Mesenchymal stem cell (in vitro differentiated cells and primary cell): ENCODE data around the gene DEF6.

ENCODE experiments used
- DNase-seq: peaks from one replicate; pipeline ENCODE4 v3.0.0-alpha.2; 2013
- H2AFZ ChIP-seq: one replicate; pipeline ENCODE4 v1.6.1; 2013; ENCODE audit warnings: low read depth, mild to moderate bottlenecking, control low read depth, inconsistent platforms, low read length, moderate library complexity
- H2AK5ac ChIP-seq: 2 replicates; pipeline ENCODE4 v1.6.1; 2013; ENCODE audit warnings: low read length, moderate library complexity, mild to moderate bottlenecking, inconsistent platforms; ENCODE audit not compliant: severe bottlenecking
- H2BK120ac ChIP-seq: one replicate; pipeline ENCODE4 v1.6.1; 2013; ENCODE audit warnings: low read depth, mild to moderate bottlenecking, inconsistent platforms, low read length, moderate library complexity
- H2BK12ac ChIP-seq, 2 experiments: one replicate each; pipeline ENCODE4 v1.6.1; 2013; ENCODE audit warnings: inconsistent platforms in 2 of 2, low read length in 2 of 2, mild to moderate bottlenecking in 2 of 2, moderate library complexity in 2 of 2, control low read depth in 1 of 2
- H2BK15ac ChIP-seq: one replicate; pipeline ENCODE4 v1.6.1; 2013; ENCODE audit warnings: mild to moderate bottlenecking, low read depth, inconsistent platforms; ENCODE audit not compliant: poor library complexity, severe bottlenecking
- H2BK5ac ChIP-seq: 2 replicates; pipeline ENCODE4 v1.6.1; 2013; ENCODE audit warnings: low read depth, mild to moderate bottlenecking, low read length, control low read depth, inconsistent platforms; ENCODE audit not compliant: poor library complexity, severe bottlenecking
- H3K14ac ChIP-seq, 2 experiments: one replicate each; pipeline ENCODE4 v1.6.1; 2013; ENCODE audit warnings: inconsistent platforms in 2 of 2, low read length in 2 of 2, control low read depth in 1 of 2, mild to moderate bottlenecking in 1 of 2, moderate library complexity in 1 of 2
- H3K18ac ChIP-seq, 2 experiments: one replicate each; pipeline ENCODE4 v1.6.1; 2013; ENCODE audit warnings: inconsistent platforms in 2 of 2, low read length in 2 of 2, control low read depth in 1 of 2, low read depth in 1 of 2, mild to moderate bottlenecking in 1 of 2
- H3K23ac ChIP-seq, 2 experiments: one replicate each; pipeline ENCODE4 v1.6.1; 2013; ENCODE audit warnings: inconsistent platforms in 2 of 2, low read length in 2 of 2, mild to moderate bottlenecking in 2 of 2, moderate library complexity in 2 of 2, control low read depth in 1 of 2
- H3K27ac ChIP-seq: 2 replicates; pipeline ENCODE4 v1.5.1; 2013; ENCODE audit warnings: mild to moderate bottlenecking, moderate library complexity, low read length, control low read depth, inconsistent platforms; ENCODE audit not compliant: poor library complexity, severe bottlenecking
- H3K27me3 ChIP-seq, 2 experiments: 2 replicates each; pipeline versions ENCODE4 v1.6.1 to v1.7.0; 2013; ENCODE audit warnings: low read length in 2 of 2, mild to moderate bottlenecking in 2 of 2, moderate library complexity in 2 of 2, control low read depth in 1 of 2, inconsistent platforms in 1 of 2; ENCODE audit not compliant: control insufficient read depth in 1 of 2, insufficient read depth in 1 of 2
- H3K36me3 ChIP-seq, 2 experiments: 2 replicates each; pipeline versions ENCODE4 v1.6.1 to v1.7.0; 2013; ENCODE audit warnings: low read length in 2 of 2, control low read depth in 1 of 2, inconsistent platforms in 1 of 2, low read depth in 1 of 2, mild to moderate bottlenecking in 1 of 2; ENCODE audit not compliant: insufficient read depth in 2 of 2, control insufficient read depth in 1 of 2
- H3K4ac ChIP-seq, 2 experiments: one replicate each; pipeline ENCODE4 v1.6.1; 2013; ENCODE audit warnings: inconsistent platforms in 2 of 2, low read length in 2 of 2, mild to moderate bottlenecking in 2 of 2, moderate library complexity in 2 of 2, control low read depth in 1 of 2, low read depth in 1 of 2
- H3K4me1 ChIP-seq: 2 replicates; pipeline ENCODE4 v1.6.1; 2013; ENCODE audit warnings: low read depth, low read length, control low read depth; ENCODE audit not compliant: control insufficient read depth, insufficient read depth
- H3K4me2 ChIP-seq: 2 replicates; pipeline ENCODE4 v1.6.1; 2013; ENCODE audit warnings: low read length, mild to moderate bottlenecking, inconsistent platforms; ENCODE audit not compliant: poor library complexity, severe bottlenecking
- H3K4me3 ChIP-seq, 2 experiments: 2 replicates each; pipeline versions ENCODE4 v1.5.1 to v1.7.0; 2013; ENCODE audit warnings: low read length in 2 of 2, mild to moderate bottlenecking in 2 of 2, control low read depth in 1 of 2, low read depth in 1 of 2; ENCODE audit not compliant: insufficient read depth in 1 of 2
- H3K79me1 ChIP-seq: replicated peaks from 2 replicates; pipeline ENCODE4 v1.6.1; 2013; ENCODE audit warnings: mild to moderate bottlenecking, control low read depth, low read length, inconsistent platforms; ENCODE audit not compliant: poor library complexity, severe bottlenecking
- H3K9ac ChIP-seq: 2 replicates; pipeline ENCODE4 v1.7.0; 2013; ENCODE audit warnings: mild to moderate bottlenecking, low read length, moderate library complexity
- H3K9me3 ChIP-seq: 2 replicates; pipeline ENCODE4 v1.7.0; 2013; ENCODE audit warnings: mild to moderate bottlenecking, low read length; ENCODE audit not compliant: control insufficient read depth
- H4K8ac ChIP-seq: one replicate; pipeline ENCODE4 v1.6.1; 2013; ENCODE audit warnings: inconsistent platforms, mild to moderate bottlenecking, low read length, moderate library complexity
- H4K91ac ChIP-seq: one replicate; pipeline ENCODE4 v1.6.1; 2013; ENCODE audit warnings: mild to moderate bottlenecking, low read length, inconsistent platforms
- WGBS: methylation state at CpG from one replicate; pipeline ENCODE4 v1.1.7; 2013; ENCODE audit warnings: mixed read lengths; 5-methylcytosine and 5-hydroxymethylcytosine counted together

DEF6 gene

GRCh38 chr6:35288834-35289233 is 8.8 kb upstream of the DEF6 start:
- Histone ChIP-seq H3K27me3 (no peaks in the 10 kb centered on the region), H3K9ac (no peak overlapping the region), H3K79me1 (no peaks in the 10 kb centered on the region), H3K4me2 (no peak overlapping the region), H3K36me3 (peaks cover 70 to 96% of the 10 kb centered on the region in 2 experiments), H2BK120ac (no peak overlapping the region), H3K27ac (no peak overlapping the region), H4K8ac (no peak overlapping the region), H4K91ac (no peak overlapping the region), H3K4ac (no peak overlapping the region), H2BK12ac (no peak overlapping the region), H2AFZ (no peak overlapping the region), H3K18ac (no peak overlapping the region), H2BK15ac (no peak overlapping the region), H2BK5ac (no peak overlapping the region), H3K14ac (no peak overlapping the region), H3K4me1 (peaks cover 18% of the 10 kb centered on the region), H3K9me3 (no peaks in the 10 kb centered on the region), H3K23ac (no peak overlapping the region), H2AK5ac (no peak overlapping the region), H3K4me3 (no peak overlapping the region)
- no peak for DNase-seq
- whole genome bisulfite sequencing: 67% methylated on average over 3 of the region's 4 CpGs

DNA sequence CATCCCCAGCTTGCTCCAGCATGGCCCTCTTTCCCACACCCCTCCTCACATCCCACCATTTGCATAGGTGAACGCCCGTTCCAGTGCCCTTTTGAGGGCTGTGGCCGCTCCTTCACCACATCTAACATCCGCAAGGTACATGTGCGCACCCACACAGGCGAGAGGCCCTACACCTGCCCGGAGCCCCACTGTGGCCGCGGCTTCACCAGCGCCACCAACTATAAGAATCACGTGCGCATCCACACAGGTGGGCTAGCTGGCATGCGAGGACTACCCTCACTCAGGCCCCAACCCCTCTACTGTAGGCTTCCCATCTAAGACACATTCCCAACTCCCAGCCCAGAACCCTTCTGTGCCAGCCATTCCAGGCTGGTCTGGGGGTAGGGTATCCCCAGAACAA is 6.1 kb upstream of the DEF6 start:
- H2BK120ac ChIP-seq: no peak overlapping the region
- no peak overlapping the region for H2BK15ac ChIP-seq
- no peak overlapping the region for H3K9ac ChIP-seq
- H3K27ac ChIP-seq: no peak overlapping the region
- H2BK12ac ChIP-seq: no peak overlapping the region
- H3K79me1 ChIP-seq: no peaks in the 10 kb centered on the region
- no peak overlapping the region for H2AFZ ChIP-seq
- H3K4ac ChIP-seq: no peak overlapping the region
- H3K4me3 ChIP-seq: no peak overlapping the region
- no peak overlapping the region for H3K4me2 ChIP-seq
- no peak overlapping the region for H3K14ac ChIP-seq
- H4K91ac ChIP-seq: no peak overlapping the region
- H3K23ac ChIP-seq: no peak overlapping the region
- no peak overlapping the region for H3K18ac ChIP-seq
- no peak overlapping the region for H2BK5ac ChIP-seq
- peaks cover 11% of the 10 kb centered on the region for H3K4me1 ChIP-seq
- DNase-seq: no peak
- H3K9me3 ChIP-seq: no peaks in the 10 kb centered on the region
- H2AK5ac ChIP-seq: no peak overlapping the region
- no peak overlapping the region for H4K8ac ChIP-seq
- WGBS: 96% methylated on average over 13 of the region's 13 CpGs
- peaks cover 82 to 96% of the 10 kb centered on the region in 2 experiments for H3K36me3 ChIP-seq
- no peaks in the 10 kb centered on the region for H3K27me3 ChIP-seq

DNA sequence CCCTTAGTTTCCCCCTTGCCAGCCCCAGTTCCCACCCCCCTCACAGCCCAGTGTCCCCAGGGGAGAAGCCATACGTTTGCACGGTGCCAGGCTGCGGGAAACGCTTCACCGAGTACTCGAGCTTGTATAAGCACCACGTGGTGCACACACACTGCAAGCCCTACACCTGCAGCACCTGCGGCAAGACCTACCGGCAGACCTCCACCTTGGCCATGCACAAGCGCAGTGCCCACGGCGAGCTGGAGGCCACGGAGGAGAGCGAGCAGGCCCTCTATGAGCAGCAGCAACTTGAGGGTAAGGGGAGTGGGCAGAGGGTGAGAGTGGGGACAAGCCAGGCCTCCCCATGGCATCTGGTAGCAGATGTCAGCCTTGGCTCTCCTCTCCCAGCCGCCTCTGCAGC is 5.1 kb upstream of the DEF6 start:
- H2AFZ ChIP-seq: no peak overlapping the region
- H3K9me3 ChIP-seq: no peaks in the 10 kb centered on the region
- no peak overlapping the region for H3K14ac ChIP-seq
- H3K4me2 ChIP-seq: no peak overlapping the region
- H3K4ac ChIP-seq: no peak overlapping the region
- H3K36me3 ChIP-seq: peaks cover 73 to 89% of the 10 kb centered on the region in 2 experiments
- H3K23ac ChIP-seq: no peak overlapping the region
- H4K91ac ChIP-seq: no peak overlapping the region
- no peaks in the 10 kb centered on the region for H3K27me3 ChIP-seq
- peaks cover 12% of the 10 kb centered on the region for H3K4me1 ChIP-seq
- 82% methylated on average over 15 of the region's 15 CpGs for WGBS
- no peak overlapping the region for H2AK5ac ChIP-seq
- no peak overlapping the region for H2BK15ac ChIP-seq
- H2BK12ac ChIP-seq: no peak overlapping the region
- no peak overlapping the region for H3K9ac ChIP-seq
- H3K27ac ChIP-seq: no peak overlapping the region
- H3K4me3 ChIP-seq: no peak overlapping the region
- no peak overlapping the region for H2BK120ac ChIP-seq
- H3K79me1 ChIP-seq: no peaks in the 10 kb centered on the region
- no peak for DNase-seq
- no peak overlapping the region for H4K8ac ChIP-seq
- no peak overlapping the region for H2BK5ac ChIP-seq
- no peak overlapping the region for H3K18ac ChIP-seq

DNA sequence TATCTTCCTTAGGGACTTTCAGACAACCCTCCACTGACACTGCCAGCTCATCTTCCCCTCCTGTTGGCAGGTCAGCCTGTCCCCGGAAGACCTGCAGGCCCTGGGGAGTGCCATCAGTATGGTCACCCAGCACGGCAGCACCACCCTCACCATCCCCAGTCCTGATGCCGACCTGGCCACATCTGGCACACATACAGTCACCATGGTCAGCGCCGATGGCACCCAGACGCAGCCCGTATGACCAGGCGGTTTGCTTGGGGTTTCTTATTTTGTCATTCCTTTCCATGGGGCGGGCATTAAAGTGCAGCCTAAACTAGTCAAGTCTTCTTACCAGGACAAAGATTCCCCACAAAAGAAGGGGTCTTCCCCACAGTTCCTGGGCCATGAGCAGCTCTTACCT is 3.9 kb upstream of the DEF6 start:
- no peak for DNase-seq
- Histone ChIP-seq H3K9me3 (no peaks in the 10 kb centered on the region), H3K4me2 (no peak overlapping the region), H4K8ac (no peak overlapping the region), H3K9ac (no peak overlapping the region), H3K27ac (no peak overlapping the region), H3K4me3 (no peak overlapping the region), H2AFZ (no peak overlapping the region), H4K91ac (no peak overlapping the region), H2BK120ac (no peak overlapping the region), H3K36me3 (peaks cover 67 to 77% of the 10 kb centered on the region in 2 experiments), H3K14ac (no peak overlapping the region), H3K23ac (no peak overlapping the region), H3K18ac (no peak overlapping the region), H2BK15ac (no peak overlapping the region), H3K4ac (no peak overlapping the region), H3K79me1 (no peaks in the 10 kb centered on the region), H3K4me1 (peaks cover 10% of the 10 kb centered on the region), H3K27me3 (no peaks in the 10 kb centered on the region), H2AK5ac (no peak overlapping the region), H2BK12ac (no peak overlapping the region), H2BK5ac (no peak overlapping the region)
- WGBS: 91% methylated on average over 9 of the region's 9 CpGs
